Caco-2 (cell line): ENCODE results near the gene CCDC122. TPM values are rescaled to one million over a fixed set of nuclear protein-coding genes. Genes with fewer than 3 reads are reported as not detected.

Source experiments
- BruUV-seq: library from RNA; stranded (reverse); fragments of 400-500 nt; replicated peaks from 2 replicates; lab custom pipeline; 2021; lab: Mats Ljungman, UMichigan
- CTCF ChIA-PET: fragments of 300-600 bp; sonication (Branson Sonifier 250); formaldehyde crosslinking; loops from one replicate; lab custom pipeline; 2022; ENCODE audit warnings: antibody characterized with exemption; lab: Charles Lee
- POLR2A ChIA-PET: fragments of 300-600 bp; sonication (Branson Sonifier 250); formaldehyde crosslinking; loops from one replicate; lab custom pipeline; 2022; ENCODE audit warnings: antibody characterized with exemption; lab: Charles Lee
- DNase-seq, 2 experiments: peaks; one replicate each; pipeline versions ENCODE4 v3.0.0 to v3.0.0-alpha.2; 2020 to 2022
- H3K27me3 ChIP-seq: replicated peaks from 2 replicates; pipeline ENCODE4 v1.6.0; 2011; ENCODE audit warnings: low read length; ENCODE audit not compliant: control insufficient read depth, insufficient read depth
- H3K36me3 ChIP-seq: 2 replicates; pipeline ENCODE4 v1.5.1; 2011; ENCODE audit warnings: low read length; ENCODE audit not compliant: control insufficient read depth, insufficient read depth
- H3K4me1 ChIP-seq: fragments of 250-450 bp; sonication (Bioruptor Pico); 2 replicates; pipeline ENCODE4 v1.5.1; 2020; ENCODE audit warnings: mild to moderate bottlenecking
- H3K4me3 ChIP-seq: 2 replicates; pipeline ENCODE4 v1.5.1; 2011; ENCODE audit warnings: low read depth, mild to moderate bottlenecking, control low read depth, low read length
- H3K9me3 ChIP-seq: fragments of 250-450 bp; sonication (Bioruptor Pico); 2 replicates; pipeline ENCODE4 v1.5.1; 2020; ENCODE audit warnings: mild to moderate bottlenecking, moderate library complexity
- H3K27ac Mint-ChIP-seq: one replicate; pipeline ENCODE4 v1.8.0; 2022; ENCODE audit warnings: mixed read lengths; ENCODE audit not compliant: unreplicated experiment
- H3K27me3 Mint-ChIP-seq: one replicate; pipeline ENCODE4 v1.8.0; 2022; ENCODE audit warnings: mixed read lengths; ENCODE audit not compliant: insufficient read depth, unreplicated experiment
- H3K36me3 Mint-ChIP-seq: one replicate; pipeline ENCODE4 v1.8.0; 2022; ENCODE audit warnings: mild to moderate bottlenecking, mixed read lengths; ENCODE audit not compliant: insufficient read depth, unreplicated experiment
- H3K4me1 Mint-ChIP-seq: one replicate; pipeline ENCODE4 v1.8.0; 2022; ENCODE audit warnings: low read depth, mixed read lengths; ENCODE audit not compliant: unreplicated experiment
- H3K4me3 Mint-ChIP-seq: one replicate; pipeline ENCODE4 v1.8.0; 2022; ENCODE audit warnings: mild to moderate bottlenecking, moderate library complexity, mixed read lengths; ENCODE audit not compliant: unreplicated experiment
- H3K9me3 Mint-ChIP-seq: one replicate; pipeline ENCODE4 v1.8.0; 2022; ENCODE audit warnings: mixed read lengths; ENCODE audit not compliant: unreplicated experiment
- CTCF ChIP-seq, 2 experiments: fragments of 200-600 bp in 1 of 2; IDR thresholded peaks; 1 replicate in 1 of 2; 2 replicates in 1 of 2; pipeline versions ENCODE4 v1.5.1 to v1.8.0; 2011 to 2022; ENCODE audit warnings: antibody characterized with exemption in 1 of 2, control low read depth in 1 of 2, inconsistent platforms in 1 of 2, low read depth in 1 of 2, low read length in 1 of 2, mild to moderate bottlenecking in 1 of 2, moderate library complexity in 1 of 2; ENCODE audit not compliant: insufficient read depth in 1 of 2, severe bottlenecking in 1 of 2, unreplicated experiment in 1 of 2
- intact Hi-C: fragments of 100-400 bp; cut with micrococcal nuclease; formaldehyde crosslinking; loops from one replicate; pipeline ENCODE4 v1.10.0; 2022; ENCODE audit not compliant: unreplicated experiment
- total RNA-seq: library from RNA; stranded (reverse); gene quantifications from 2 replicates; pipeline ENCODE4 v1.2.3, GENCODE V29; 2022

Gene CCDC122
- total RNA-seq, 1 experiment from 2014 or later = 15.6 TPM

- Mint-ChIP-seq H3K27me3 (no peaks in the 10 kb centered on the region), H3K9me3 (no peaks in the 10 kb centered on the region), H3K4me1 (no peaks in the 10 kb centered on the region), H3K36me3 (peaks cover 5% of the 10 kb centered on the region), H3K27ac (no peak overlapping the region), H3K4me3 (no peak overlapping the region)
- BruUV-seq = no TSS peak
- CTCF ChIA-PET = no interaction called here
- Histone ChIP-seq H3K4me1 (no peaks in the 10 kb centered on the region), H3K4me3 (no peak overlapping the region), H3K27me3 (no peaks in the 10 kb centered on the region), H3K36me3 (no peaks in the 10 kb centered on the region; the same call in 1 of the 2 replicates), H3K9me3 (no peaks in the 10 kb centered on the region)
- intact Hi-C loops = loop anchor here (10.0 kb wide), 1 partner anchor 207 kb away; no protein-coding TSS in a partner anchor
- no peak for DNase-seq
- POLR2A ChIA-PET = no interaction called here
- TF ChIP-seq CTCF (IDR thresholded peaks at IDR 0.05; ENCODE audit: insufficient read depth in 1 of 2, low read depth in 1 of 2, low read length in 1 of 2, severe bottlenecking in 1 of 2, unreplicated experiment in 1 of 2) = no peak
Observed at GRCh38 chr13:43872181-43872580, 7.4 kb downstream of the CCDC122 start.

DNA sequence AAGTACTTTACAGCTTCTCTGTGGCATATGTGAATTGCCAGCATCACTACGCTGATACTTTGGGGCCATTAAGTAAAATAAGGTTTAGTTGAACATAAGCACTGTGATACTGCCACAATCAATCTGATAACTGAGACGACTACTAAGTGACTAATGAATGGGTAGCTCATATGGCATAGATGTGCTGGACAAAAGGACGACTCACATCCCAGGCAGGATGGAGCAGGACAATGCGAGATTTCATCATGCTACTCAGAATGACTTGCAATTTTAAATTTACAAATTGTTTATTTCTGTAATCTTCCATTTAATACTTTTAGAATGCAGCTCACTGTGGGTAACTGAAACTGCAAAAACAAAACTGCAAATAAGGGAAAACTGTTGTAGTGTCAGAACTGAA, 13.6 kb downstream of the CCDC122 start:
- H3K36me3 Mint-ChIP-seq = peaks cover 5% of the 10 kb centered on the region
- Histone ChIP-seq H3K27me3 (no peaks in the 10 kb centered on the region), H3K36me3 (no peaks in the 10 kb centered on the region), H3K4me3 (no peak overlapping the region), H3K9me3 (no peaks in the 10 kb centered on the region), H3K4me1 (no peaks in the 10 kb centered on the region)
- no peak overlapping the region for H3K4me3 Mint-ChIP-seq
- no TSS peak for BruUV-seq
- H3K27ac Mint-ChIP-seq = no peak overlapping the region
- no peak for TF ChIP-seq CTCF (IDR thresholded peaks at IDR 0.05; ENCODE audit: insufficient read depth in 1 of 2, low read depth in 1 of 2, low read length in 1 of 2, severe bottlenecking in 1 of 2, unreplicated experiment in 1 of 2)
- DNase-seq = no peak
- H3K27me3 Mint-ChIP-seq = no peaks in the 10 kb centered on the region
- ChIA-PET CTCF (no interaction called here), POLR2A (no interaction called here)
- H3K9me3 Mint-ChIP-seq = no peaks in the 10 kb centered on the region
- no peaks in the 10 kb centered on the region for H3K4me1 Mint-ChIP-seq
- intact Hi-C loops = no loop called here

- no TSS peak for BruUV-seq
- no peak for TF ChIP-seq CTCF (IDR thresholded peaks at IDR 0.05; ENCODE audit: insufficient read depth in 1 of 2, low read depth in 1 of 2, low read length in 1 of 2, severe bottlenecking in 1 of 2, unreplicated experiment in 1 of 2)
- no peaks in the 10 kb centered on the region for H3K9me3 Mint-ChIP-seq
Observed at GRCh38 chr13:43864921-43865320, 14.6 kb downstream of the CCDC122 start.

More at GRCh38 chr13:43864921-43865320, 14.6 kb downstream of the CCDC122 start:
- DNase-seq = no peak
- no peaks in the 10 kb centered on the region for H3K36me3 ChIP-seq
- no peaks in the 10 kb centered on the region for H3K9me3 ChIP-seq
- Mint-ChIP-seq H3K4me3 (no peak overlapping the region), H3K27ac (no peak overlapping the region), H3K36me3 (peaks cover 5% of the 10 kb centered on the region), H3K27me3 (no peaks in the 10 kb centered on the region), H3K4me1 (no peaks in the 10 kb centered on the region)
- intact Hi-C loops = no loop called here
- POLR2A ChIA-PET = no interaction called here
- H3K4me3 ChIP-seq = no peak overlapping the region
- H3K4me1 ChIP-seq = no peaks in the 10 kb centered on the region
- H3K27me3 ChIP-seq = no peaks in the 10 kb centered on the region
- CTCF ChIA-PET = no interaction called here
